ENCODE data around the gene PECR.

The PECR gene

DNA sequence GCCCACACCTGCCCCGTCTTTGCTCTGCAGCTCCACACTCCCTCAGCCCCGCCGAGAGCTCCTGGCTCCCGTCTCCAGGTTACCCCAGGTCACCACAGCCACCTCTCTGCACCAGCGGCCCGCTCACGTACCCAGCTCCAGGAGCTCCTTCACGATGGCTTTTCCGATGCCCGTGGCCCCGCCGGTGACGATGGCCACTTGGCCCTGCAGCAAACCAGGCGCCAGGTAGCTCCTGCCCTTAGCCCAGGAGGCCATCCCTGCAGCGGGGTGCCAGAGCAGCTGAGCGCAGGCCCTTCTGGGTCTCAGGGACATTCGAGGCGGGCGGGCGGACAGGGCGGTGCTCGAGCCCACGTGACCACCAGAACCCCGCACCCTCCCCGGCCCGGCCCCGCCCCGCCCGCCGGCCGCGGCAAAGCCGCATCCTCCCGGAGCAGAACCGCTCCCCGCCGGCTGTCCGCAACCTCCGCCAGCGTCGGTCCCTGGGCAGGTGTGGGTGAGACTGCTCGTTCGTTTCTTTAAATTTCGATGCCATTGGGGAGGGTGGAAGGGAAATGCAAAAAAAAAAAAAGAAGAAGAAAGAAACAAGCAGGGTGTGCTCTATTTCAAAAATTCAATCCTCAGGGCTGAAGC lies at the start of gene PECR, which contains the start of gene TMEM169:
PECR (minus strand) TSS at position 323 of the 630 bp plus-strand sequence; CDS start at position 255, 68 bp downstream.
TMEM169 (plus strand) TSS at position 433 of the 630 bp plus-strand sequence. CDS start 14,045 bp downstream, outside the sequence.
- TF ChIP-seq, protein P1, sequence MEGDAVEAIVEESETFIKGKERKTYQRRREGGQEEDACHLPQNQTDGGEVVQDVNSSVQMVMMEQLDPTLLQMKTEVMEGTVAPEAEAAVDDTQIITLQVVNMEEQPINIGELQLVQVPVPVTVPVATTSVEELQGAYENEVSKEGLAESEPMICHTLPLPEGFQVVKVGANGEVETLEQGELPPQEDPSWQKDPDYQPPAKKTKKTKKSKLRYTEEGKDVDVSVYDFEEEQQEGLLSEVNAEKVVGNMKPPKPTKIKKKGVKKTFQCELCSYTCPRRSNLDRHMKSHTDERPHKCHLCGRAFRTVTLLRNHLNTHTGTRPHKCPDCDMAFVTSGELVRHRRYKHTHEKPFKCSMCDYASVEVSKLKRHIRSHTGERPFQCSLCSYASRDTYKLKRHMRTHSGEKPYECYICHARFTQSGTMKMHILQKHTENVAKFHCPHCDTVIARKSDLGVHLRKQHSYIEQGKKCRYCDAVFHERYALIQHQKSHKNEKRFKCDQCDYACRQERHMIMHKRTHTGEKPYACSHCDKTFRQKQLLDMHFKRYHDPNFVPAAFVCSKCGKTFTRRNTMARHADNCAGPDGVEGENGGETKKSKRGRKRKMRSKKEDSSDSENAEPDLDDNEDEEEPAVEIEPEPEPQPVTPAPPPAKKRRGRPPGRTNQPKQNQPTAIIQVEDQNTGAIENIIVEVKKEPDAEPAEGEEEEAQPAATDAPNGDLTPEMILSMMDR (IDR thresholded peaks at IDR 0.05; ENCODE audit: insufficient read depth, low read depth, low read length, missing control alignments): no peak
- peak within 1 kb of the TSS; percentile 67 for H3K4me3 ChIP-seq (ENCODE audit: low read length)
- DNase-seq (ENCODE audit: low read depth): peak; percentile 59

DNA sequence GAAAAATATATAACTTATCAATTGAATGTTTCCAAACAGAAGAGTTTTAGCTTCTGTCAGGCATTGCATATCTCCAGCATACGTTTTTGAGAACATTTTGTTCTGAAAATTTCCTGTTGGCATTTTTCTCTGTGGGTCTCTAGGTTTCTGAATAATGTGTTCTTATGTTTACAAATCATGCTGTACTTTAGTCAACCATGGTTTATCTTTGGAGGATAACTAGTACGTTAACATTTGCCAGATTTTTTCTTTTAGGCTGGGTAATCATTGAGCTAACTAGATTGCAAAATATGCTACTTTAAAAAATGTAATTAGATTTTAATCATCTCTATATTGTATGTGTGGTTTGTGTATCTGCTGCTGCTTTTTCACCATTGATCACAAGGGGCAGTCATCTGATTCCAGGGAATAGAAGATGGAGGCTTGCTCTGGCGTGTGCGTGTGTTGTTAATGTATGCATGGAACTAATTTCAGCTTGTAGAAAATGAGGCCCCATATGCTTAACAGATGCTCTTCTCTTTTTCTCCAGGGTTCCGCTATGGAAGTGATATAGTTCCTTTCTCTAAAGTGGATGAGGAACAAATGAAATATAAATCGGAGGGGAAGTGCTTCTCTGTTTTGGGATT lies 48.9 kb upstream of the PECR start:
- H3K4me3 ChIP-seq (ENCODE audit: low read length): no peak overlapping the region
- TF ChIP-seq, protein P1 (IDR thresholded peaks at IDR 0.05; ENCODE audit: insufficient read depth, low read depth, low read length, missing control alignments): no peak
- DNase-seq (ENCODE audit: low read depth): no peak

DNA sequence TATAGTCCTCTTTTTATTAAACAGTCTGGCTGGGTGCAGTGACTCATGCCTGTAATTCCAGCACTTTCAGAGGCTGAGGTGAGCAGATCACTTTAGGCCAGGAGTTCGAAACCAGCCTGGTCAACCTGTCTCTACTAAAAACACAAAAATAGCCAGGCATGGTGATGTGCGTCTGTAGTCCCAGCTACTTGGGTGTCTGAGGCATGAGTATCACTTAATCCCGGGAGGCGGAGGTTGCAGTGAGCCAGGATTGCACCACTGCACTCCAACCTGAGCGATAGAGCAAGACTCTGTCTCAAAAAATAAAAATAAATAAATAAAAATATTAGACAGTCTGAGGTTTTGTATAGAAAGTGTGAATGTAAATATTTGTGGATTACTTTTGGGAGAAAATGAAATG lies 45.3 kb upstream of the PECR start:
- TF ChIP-seq, protein P1 (IDR thresholded peaks at IDR 0.05; ENCODE audit: insufficient read depth, low read depth, low read length, missing control alignments): no peak

DNA sequence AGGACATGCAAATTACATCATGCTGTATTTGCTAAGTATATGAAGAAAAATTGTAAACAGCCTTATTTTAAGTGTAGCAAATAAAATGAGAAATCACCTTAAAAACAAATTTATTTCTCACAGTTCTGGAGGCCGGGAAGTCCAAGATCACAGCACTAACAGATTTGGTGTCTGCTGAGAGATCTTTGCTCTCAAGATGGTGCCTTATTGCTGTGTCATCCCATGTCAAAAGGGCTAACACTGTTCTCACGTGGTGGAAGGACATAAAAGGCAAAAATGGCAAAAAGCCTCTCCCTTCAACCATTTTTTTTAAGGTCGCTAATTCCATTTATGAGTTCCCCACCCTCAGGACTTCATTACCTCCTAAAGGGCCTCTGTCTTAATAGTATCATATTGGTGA lies 39.6 kb upstream of the PECR start:
- DNase-seq (ENCODE audit: low read depth): no peak
- TF ChIP-seq, protein P1 (IDR thresholded peaks at IDR 0.05; ENCODE audit: insufficient read depth, low read depth, low read length, missing control alignments): no peak

More for the DNA sequence above, 45.3 kb upstream of the PECR start:
- no peak for DNase-seq (ENCODE audit: low read depth)
- no peak overlapping the region for H3K4me3 ChIP-seq (ENCODE audit: low read length)

DNA sequence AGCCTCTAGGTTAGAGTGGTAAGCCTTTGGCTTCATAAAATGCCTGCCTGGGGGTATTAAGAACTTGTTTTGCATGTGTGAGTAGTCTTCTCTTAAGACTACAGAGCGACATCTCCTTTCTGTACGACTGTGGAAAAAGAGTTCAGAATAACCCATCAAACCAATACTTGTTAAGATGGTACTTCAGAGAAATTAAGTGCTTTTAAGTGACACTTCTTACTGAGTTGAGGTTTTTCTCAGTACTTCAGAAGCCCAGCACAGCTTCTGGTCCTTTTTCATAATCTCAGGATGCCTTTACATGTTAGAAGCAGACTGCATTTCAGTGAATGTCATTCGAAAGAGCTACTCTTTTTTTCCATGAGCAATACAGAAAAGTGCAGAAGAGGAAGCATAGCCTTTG lies 38.4 kb upstream of the PECR start:
- TF ChIP-seq, protein P1 (IDR thresholded peaks at IDR 0.05; ENCODE audit: insufficient read depth, low read depth, low read length, missing control alignments): no peak
- DNase-seq (ENCODE audit: low read depth): no peak
- no peak overlapping the region for H3K4me3 ChIP-seq (ENCODE audit: low read length)

More for the DNA sequence above, 39.6 kb upstream of the PECR start:
- H3K4me3 ChIP-seq (ENCODE audit: low read length): no peak overlapping the region

DNA sequence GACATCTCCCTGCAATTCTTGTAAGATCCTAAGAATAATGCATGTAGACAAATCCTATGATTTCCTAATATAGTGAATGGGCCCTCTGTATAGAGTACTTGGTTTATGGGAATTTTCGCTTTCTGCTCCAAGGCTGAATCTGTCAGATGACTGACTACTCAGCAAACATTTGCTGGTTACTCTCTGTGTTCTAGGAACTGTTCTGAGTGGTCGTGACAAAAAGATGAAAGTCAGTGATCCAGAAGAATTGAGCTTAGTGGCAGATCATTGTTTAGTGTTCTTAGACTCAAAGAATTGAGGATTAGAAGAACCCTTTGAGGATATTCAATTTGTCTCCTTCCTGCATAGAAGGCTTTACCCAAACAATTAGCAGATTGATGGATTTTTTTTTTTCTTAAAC lies 37.5 kb upstream of the PECR start:
- TF ChIP-seq, protein P1 (IDR thresholded peaks at IDR 0.05; ENCODE audit: insufficient read depth, low read depth, low read length, missing control alignments): no peak
- H3K4me3 ChIP-seq (ENCODE audit: low read length): no peak overlapping the region
- DNase-seq (ENCODE audit: low read depth): no peak

Data from epithelial cell of esophagus (primary cell).